Body of pancreas (tissue), 4 donors: Measurements from ENCODE around the gene IQCK.

Experiments used
- POLR2A ChIP-seq, 3 donors: fragments of 450-650 bp; IDR thresholded peaks; one replicate each; pipeline ENCODE4 v1.6.1; 2016; ENCODE audit warnings: antibody characterized with exemption in 3 of 3, mild to moderate bottlenecking in 2 of 3
- TF ChIP-seq, protein P1 (sequence below), 7 experiments: fragments of 450-650 bp in 4 of 7; fragments of 200-600 bp in 3 of 7; sonication (generic) in 3 of 7; IDR thresholded peaks; one replicate each; pipeline ENCODE4 v1.5.1; 2016 to 2019; ENCODE audit warnings: antibody characterized with exemption in 7 of 7

DNA sequence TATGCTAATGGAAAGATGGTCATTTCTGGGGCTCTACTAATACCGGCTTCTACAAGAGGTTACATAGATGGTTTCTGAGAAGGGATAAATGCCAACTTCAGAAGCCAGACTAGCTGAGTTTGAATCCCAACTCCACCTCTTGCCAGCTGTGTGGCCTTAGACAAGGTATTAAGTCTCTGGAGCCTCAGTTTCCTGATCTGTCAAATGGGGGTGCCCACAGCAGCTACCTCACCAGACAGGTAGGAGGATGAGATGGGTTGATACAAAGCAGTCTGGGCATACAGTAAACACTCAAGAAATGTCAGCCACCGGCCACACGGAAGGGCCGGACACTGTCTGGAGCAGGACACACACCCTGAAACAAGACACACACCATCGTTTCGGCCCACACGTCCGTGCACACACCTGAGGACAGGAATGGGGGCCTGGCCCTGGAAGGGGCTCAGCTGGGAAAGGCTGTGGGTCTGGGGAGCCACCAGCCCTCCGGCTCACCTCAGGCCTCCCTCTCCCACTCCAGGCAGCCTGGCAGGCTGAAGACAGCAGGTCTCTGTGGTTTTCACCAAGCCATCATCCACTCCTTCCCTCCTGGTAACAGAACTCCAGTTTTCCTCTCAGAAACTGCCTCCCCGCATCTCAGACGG lies 5.5 kb upstream of the IQCK start:
- no peak for TF ChIP-seq POLR2A (IDR thresholded peaks at IDR 0.05)
- TF ChIP-seq, protein P1, sequence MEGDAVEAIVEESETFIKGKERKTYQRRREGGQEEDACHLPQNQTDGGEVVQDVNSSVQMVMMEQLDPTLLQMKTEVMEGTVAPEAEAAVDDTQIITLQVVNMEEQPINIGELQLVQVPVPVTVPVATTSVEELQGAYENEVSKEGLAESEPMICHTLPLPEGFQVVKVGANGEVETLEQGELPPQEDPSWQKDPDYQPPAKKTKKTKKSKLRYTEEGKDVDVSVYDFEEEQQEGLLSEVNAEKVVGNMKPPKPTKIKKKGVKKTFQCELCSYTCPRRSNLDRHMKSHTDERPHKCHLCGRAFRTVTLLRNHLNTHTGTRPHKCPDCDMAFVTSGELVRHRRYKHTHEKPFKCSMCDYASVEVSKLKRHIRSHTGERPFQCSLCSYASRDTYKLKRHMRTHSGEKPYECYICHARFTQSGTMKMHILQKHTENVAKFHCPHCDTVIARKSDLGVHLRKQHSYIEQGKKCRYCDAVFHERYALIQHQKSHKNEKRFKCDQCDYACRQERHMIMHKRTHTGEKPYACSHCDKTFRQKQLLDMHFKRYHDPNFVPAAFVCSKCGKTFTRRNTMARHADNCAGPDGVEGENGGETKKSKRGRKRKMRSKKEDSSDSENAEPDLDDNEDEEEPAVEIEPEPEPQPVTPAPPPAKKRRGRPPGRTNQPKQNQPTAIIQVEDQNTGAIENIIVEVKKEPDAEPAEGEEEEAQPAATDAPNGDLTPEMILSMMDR (IDR thresholded peaks at IDR 0.05) = no peak
